ENCODE results near the gene ZBED3. TPM values are rescaled to one million over a fixed set of nuclear protein-coding genes. Genes with fewer than 3 reads are reported as not detected.

ZBED3 gene
- polyA plus RNA-seq, 3 donors, result 1.2 to 2.9 (median 1.5) TPM

DNA sequence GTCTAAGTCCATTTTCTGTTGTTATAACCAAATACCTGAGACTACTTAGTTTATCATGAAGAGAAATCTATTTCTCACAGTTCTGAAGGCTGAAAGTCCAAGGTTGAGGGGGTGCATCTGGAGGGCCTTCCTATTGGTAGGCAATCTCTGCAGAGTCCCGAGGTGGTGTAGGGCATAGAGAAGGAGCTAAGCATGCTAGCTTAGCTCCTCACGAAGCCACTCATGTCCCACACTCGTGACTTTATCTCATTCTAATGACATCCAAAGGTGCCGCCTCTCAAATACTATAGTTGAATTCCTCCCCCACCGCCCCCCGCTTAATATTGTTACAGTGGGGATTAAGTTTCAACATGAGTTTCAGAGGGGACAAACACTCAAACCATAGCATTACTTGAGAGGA is 36.0 kb upstream of the ZBED3 start:
- H3K4me3 Mint-ChIP-seq, result no peak overlapping the region
- H3K4me3 ChIP-seq (replicated peaks in 1 of 3; ENCODE audit: low read depth in 2 of 3, low read length in 3 of 3), result no peak overlapping the region
- no peaks in the 10 kb centered on the region for H3K9me3 ChIP-seq (replicated peaks in 1 of 2; ENCODE audit: control insufficient read depth in 1 of 2, insufficient read depth in 1 of 2, low read length in 2 of 2)
- no peaks in the 10 kb centered on the region for H3K4me1 Mint-ChIP-seq
- intact Hi-C loops (cut with micrococcal nuclease), result no loop called here
- H3K4me1 ChIP-seq (ENCODE audit: control insufficient read depth in 1 of 2, insufficient read depth in 2 of 2, low read length in 2 of 2), result no peaks in the 10 kb centered on the region
- H3K27me3 ChIP-seq (ENCODE audit: control insufficient read depth in 2 of 2, insufficient read depth in 2 of 2, low read length in 2 of 2), result no peaks in the 10 kb centered on the region
- 90% methylated on average over 2 of the region's 6 CpGs for WGBS (ENCODE audit: insufficient coverage)
- H3K9me3 Mint-ChIP-seq, result peaks cover 0 to 7% (median 3%) of the 10 kb centered on the region in 7 donors
- H3K36me3 Mint-ChIP-seq, result no peaks in the 10 kb centered on the region
- H3K4me2 ChIP-seq (replicated peaks; ENCODE audit: extremely low read depth, low read length, poor library complexity, severe bottlenecking), result no peak overlapping the region
- H4K20me1 ChIP-seq (ENCODE audit: insufficient read depth, low read length), result no peaks in the 10 kb centered on the region
- H3K9ac ChIP-seq (ENCODE audit: insufficient read depth, low read length, poor library complexity, severe bottlenecking), result no peak overlapping the region
- no peak for DNase-seq
- no peak overlapping the region for H3K27ac ChIP-seq (ENCODE audit: low read depth in 1 of 2, low read length in 2 of 2)
- H3K27me3 Mint-ChIP-seq (ENCODE audit: low read depth in 3 of 3), result no peaks in the 10 kb centered on the region
- no peak overlapping the region for H3K27ac Mint-ChIP-seq
- H2AFZ ChIP-seq (ENCODE audit: insufficient read depth, low read depth, low read length, poor library complexity, severe bottlenecking), result no peak overlapping the region
- no peaks in the 10 kb centered on the region for H3K79me2 ChIP-seq (ENCODE audit: insufficient read depth, low read length)
- H3K36me3 ChIP-seq (replicated peaks in 1 of 2; ENCODE audit: control insufficient read depth in 1 of 2, insufficient read depth in 2 of 2, low read length in 2 of 2), result no peaks in the 10 kb centered on the region
- TF ChIP-seq, protein P1, sequence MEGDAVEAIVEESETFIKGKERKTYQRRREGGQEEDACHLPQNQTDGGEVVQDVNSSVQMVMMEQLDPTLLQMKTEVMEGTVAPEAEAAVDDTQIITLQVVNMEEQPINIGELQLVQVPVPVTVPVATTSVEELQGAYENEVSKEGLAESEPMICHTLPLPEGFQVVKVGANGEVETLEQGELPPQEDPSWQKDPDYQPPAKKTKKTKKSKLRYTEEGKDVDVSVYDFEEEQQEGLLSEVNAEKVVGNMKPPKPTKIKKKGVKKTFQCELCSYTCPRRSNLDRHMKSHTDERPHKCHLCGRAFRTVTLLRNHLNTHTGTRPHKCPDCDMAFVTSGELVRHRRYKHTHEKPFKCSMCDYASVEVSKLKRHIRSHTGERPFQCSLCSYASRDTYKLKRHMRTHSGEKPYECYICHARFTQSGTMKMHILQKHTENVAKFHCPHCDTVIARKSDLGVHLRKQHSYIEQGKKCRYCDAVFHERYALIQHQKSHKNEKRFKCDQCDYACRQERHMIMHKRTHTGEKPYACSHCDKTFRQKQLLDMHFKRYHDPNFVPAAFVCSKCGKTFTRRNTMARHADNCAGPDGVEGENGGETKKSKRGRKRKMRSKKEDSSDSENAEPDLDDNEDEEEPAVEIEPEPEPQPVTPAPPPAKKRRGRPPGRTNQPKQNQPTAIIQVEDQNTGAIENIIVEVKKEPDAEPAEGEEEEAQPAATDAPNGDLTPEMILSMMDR (IDR thresholded peaks at IDR 0.05), result no peak

DNA sequence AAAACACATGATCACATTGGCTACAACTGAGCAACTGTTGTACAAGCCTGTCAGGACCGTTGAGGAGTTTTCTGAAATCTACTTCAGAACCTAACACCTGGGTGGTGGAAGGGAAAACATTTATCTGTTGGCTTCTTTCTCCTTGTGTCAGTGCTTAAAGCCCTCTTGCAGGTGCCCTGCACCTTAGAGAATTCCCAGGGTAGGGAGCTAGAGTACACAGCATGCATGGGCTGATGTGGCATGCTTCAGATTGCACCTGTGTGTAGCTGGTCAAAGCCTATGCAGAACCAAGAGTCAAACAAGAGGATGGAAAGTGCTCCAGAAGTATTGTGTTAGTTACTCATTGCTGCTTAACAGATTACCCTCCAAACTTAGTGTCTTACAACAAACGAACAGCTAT is 33.6 kb upstream of the ZBED3 start:
- intact Hi-C loops (cut with micrococcal nuclease), result no loop called here
- WGBS (ENCODE audit: insufficient coverage), result 86% methylated on average over 1 of the region's 2 CpGs

More for the DNA sequence above, 33.6 kb upstream of the ZBED3 start:
- no peaks in the 10 kb centered on the region for H3K9me3 ChIP-seq (replicated peaks in 1 of 2; ENCODE audit: control insufficient read depth in 1 of 2, insufficient read depth in 1 of 2, low read length in 2 of 2)
- H3K27ac ChIP-seq (ENCODE audit: low read depth in 1 of 2, low read length in 2 of 2), result no peak overlapping the region
- no peaks in the 10 kb centered on the region for H3K27me3 ChIP-seq (ENCODE audit: control insufficient read depth in 2 of 2, insufficient read depth in 2 of 2, low read length in 2 of 2)
- Mint-ChIP-seq H3K4me3 (no peak overlapping the region), H3K4me1 (peaks cover 7% of the 10 kb centered on the region), H3K27ac (peak overlapping the region in 1 of 7 donors; percentile 72), H3K9me3 (peaks cover 0 to 6% (median 2%) of the 10 kb centered on the region in 7 donors), H3K27me3 (ENCODE audit: low read depth in 3 of 3) (peaks cover 0 to 4% (median 1%) of the 10 kb centered on the region in 3 donors), H3K36me3 (no peaks in the 10 kb centered on the region)
- H3K36me3 ChIP-seq (replicated peaks in 1 of 2; ENCODE audit: control insufficient read depth in 1 of 2, insufficient read depth in 2 of 2, low read length in 2 of 2), result no peaks in the 10 kb centered on the region
- no peak overlapping the region for H3K4me3 ChIP-seq (replicated peaks in 1 of 3; ENCODE audit: low read depth in 2 of 3, low read length in 3 of 3)
- H3K9ac ChIP-seq (ENCODE audit: insufficient read depth, low read length, poor library complexity, severe bottlenecking), result no peak overlapping the region
- DNase-seq, result no peak
- no peaks in the 10 kb centered on the region for H4K20me1 ChIP-seq (ENCODE audit: insufficient read depth, low read length)
- peaks cover 0 to 2% of the 10 kb centered on the region in 2 donors for H3K4me1 ChIP-seq (ENCODE audit: control insufficient read depth in 1 of 2, insufficient read depth in 2 of 2, low read length in 2 of 2)
- no peak overlapping the region for H3K4me2 ChIP-seq (replicated peaks; ENCODE audit: extremely low read depth, low read length, poor library complexity, severe bottlenecking)
- TF ChIP-seq, protein P1 (IDR thresholded peaks at IDR 0.05), result no peak
- H3K79me2 ChIP-seq (ENCODE audit: insufficient read depth, low read length), result no peaks in the 10 kb centered on the region
- H2AFZ ChIP-seq (ENCODE audit: insufficient read depth, low read depth, low read length, poor library complexity, severe bottlenecking), result no peak overlapping the region
